HG02938 (cell line): ENCODE results near the gene MPG.

Experiments used
- ATAC-seq: cut with Tn5 transposase; IDR thresholded peaks from one replicate; pipeline ENCODE4 v1.9.1; 2021; ENCODE audit warnings: mild to moderate bottlenecking, moderate library complexity; ENCODE audit not compliant: unreplicated experiment

Gene MPG

GRCh38 chr16:83060-83603, 5.1 kb downstream of the MPG start:
- ATAC-seq: no peak

GRCh38 chr16:83781-84615, 6.0 kb downstream of the MPG start:
- no peak for ATAC-seq

- ATAC-seq: peak; percentile 63
These were observed 6.8 kb downstream of the MPG start for GRCh38 chr16:84718-85406.

GRCh38 chr16:85407-85782, 7.4 kb downstream of the MPG start:
- ATAC-seq: no peak

GRCh38 chr16:85865-86264, 7.8 kb downstream of the MPG start:
- no peak for ATAC-seq

GRCh38 chr16:86483-86952, 8.5 kb downstream of the MPG start:
- no peak for ATAC-seq

- ATAC-seq: no peak
These were observed 10.6 kb downstream of the MPG start for GRCh38 chr16:88613-89012.

- ATAC-seq: no peak
These were observed 11.6 kb downstream of the MPG start for GRCh38 chr16:89391-90302.

GRCh38 chr16:91484-91883, 13.5 kb downstream of the MPG start:
- no peak for ATAC-seq

GRCh38 chr16:92431-93339, 14.7 kb downstream of the MPG start:
- ATAC-seq: no peak

- no peak for ATAC-seq
These were observed 16.9 kb downstream of the MPG start for GRCh38 chr16:94918-95265.

GRCh38 chr16:96935-97381, 18.9 kb downstream of the MPG start:
- ATAC-seq: peak; percentile 58

- no peak for ATAC-seq
These were observed 19.8 kb downstream of the MPG start for GRCh38 chr16:97822-98221.

- no peak for ATAC-seq
These were observed 23.0 kb downstream of the MPG start for GRCh38 chr16:100989-101388.

GRCh38 chr16:101586-101985, 23.6 kb downstream of the MPG start:
- ATAC-seq: no peak

GRCh38 chr16:102060-102855, 24.2 kb downstream of the MPG start:
- ATAC-seq: no peak

GRCh38 chr16:104355-104754, 26.3 kb downstream of the MPG start:
- no peak for ATAC-seq

- no peak for ATAC-seq
These were observed 26.9 kb downstream of the MPG start for GRCh38 chr16:104928-105327.

GRCh38 chr16:105521-105920, 27.5 kb downstream of the MPG start:
- no peak for ATAC-seq
